Inflammatory macrophage treated with lipopolysaccharide for 1 hour (primary cell): ENCODE measurements around the gene ESR1.
"Not testable (repeated sequence)": the region's sequence is repeated elsewhere in the genome, so short reads cannot be mapped to it uniquely, and the experiment has no call there.

Source experiments
- DNase-seq, 2 donors: peaks; one replicate each; pipeline ENCODE4 v3.0.0-alpha.2; 2020 to 2022

The ESR1 gene

DNA sequence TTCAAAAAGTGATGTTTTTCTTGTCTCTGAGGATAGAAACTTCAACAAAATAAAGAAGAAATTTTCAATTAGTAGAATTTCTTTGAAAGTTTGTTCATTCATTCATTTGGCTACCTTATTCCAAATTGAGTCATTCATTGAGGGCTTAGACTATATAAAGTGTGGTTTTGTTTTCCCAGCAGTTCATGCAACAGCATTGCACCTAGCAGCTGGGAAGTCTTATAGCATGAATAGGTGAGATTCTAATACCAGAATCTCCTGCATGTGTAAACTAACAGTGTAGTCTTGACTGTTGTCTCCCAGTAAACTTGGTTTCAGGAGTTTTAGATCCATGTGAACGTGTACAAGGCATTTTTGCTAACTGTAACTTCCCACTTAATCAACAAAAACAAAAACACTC is 7.1 kb downstream of the ESR1 start:
- no peak for DNase-seq

DNA sequence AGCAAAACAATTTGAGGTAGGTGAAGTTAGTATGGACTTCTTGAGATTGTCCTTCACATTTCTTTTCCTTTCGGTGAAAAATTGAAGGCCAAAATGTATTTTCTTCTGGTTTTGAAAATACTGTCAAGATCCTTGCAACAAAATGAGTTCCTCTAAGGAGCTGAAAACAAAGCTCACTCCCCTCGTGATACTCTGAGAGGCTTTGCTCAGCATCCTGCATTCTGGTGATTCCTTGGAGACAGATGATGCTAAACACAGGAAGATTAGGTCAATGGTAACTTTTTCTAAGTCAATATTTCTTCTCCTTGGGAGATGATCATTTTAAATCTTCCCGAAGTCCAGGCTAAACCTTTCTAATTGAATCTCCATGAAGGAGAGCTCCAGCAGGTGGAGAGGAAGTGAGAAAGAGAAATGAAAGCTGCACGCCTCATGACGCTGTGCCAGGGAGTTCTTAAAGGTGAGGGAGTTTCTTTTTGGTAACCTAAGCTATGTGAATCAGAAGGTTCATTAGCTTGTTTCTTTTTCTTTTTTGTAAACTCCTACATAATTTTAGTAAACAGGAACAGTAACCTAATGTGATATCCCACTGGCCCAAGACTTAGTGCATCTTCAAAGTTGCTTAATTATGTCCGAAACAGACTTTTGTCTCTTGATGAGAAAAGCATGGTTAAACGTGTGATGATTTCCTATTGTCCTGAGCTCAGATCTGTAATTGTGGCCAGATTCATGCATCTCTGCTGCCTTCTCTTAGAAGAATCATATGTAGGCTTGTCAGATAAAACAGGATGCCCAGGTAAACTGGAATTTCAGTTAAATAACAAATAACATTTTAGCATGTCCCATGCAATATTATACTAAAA is 15.0 kb downstream of the ESR1 start:
- DNase-seq, result no peak

DNA sequence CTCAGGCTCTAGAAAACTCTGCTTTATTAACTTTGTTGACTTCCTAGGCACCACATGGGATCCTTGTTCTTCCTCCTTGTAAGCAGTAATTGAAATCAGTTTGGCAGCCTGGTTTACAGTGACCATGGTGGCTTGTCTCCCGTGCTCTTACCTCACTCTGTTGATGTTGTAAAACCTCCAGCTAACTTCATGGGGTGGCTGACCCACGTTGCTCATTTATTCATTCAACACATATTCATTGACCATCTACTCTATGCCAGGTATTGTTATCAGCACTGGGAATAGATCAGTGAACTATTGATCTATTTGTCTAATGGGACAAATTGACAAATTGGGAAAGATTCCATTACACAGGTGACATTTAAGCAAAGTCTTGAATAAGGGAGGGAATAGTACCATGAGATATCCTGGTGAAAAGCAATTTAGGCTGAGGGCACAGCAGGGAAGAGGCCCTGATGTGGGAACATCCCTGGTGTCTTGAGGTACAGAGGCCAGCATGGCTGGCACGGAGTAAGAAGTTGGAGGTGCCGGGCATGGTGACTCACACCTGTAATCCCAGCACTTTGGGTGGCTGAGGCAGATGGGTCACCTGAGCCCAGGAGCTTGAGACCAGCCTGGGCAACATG is 19.1 kb downstream of the ESR1 start:
- no peak for DNase-seq

DNA sequence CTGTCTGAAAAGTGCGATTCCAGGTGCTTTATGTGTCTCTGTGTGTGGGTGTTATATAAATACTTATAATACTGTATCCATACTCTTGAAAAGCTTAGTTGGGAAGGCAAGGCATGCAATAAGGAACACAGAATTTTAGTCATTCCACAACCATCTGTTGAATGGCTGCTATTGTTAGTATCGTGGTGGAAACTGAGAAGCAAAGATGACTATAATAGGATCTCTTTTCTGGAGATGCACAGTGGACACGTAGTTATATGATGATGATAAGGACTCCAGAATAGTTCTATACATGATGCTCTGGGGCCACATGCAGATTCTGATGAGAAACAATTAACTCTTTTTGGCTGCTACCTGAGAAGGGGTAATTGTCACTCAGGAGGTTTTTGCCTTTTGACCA is 25.2 kb downstream of the ESR1 start:
- DNase-seq, result no peak

DNA sequence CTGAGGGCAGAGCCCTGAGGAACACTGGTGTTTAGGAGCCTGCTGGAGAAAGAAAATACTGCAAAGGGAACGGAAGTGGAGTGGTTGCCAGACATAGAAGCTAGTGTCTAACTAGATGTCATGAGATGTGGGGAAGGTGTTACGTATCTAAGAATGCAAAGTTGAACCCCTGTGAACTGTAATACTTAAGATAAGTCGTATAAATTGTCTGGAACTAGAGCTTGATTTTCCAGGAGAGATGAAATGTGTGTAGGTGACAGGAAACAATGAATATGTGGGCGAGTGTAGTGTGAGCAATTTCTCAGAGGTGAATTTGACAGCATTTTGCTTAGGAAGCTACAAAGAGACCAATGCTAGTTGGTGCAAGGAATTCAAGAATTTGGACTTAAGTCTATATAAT is 27.9 kb downstream of the ESR1 start:
- DNase-seq, result no peak

DNA sequence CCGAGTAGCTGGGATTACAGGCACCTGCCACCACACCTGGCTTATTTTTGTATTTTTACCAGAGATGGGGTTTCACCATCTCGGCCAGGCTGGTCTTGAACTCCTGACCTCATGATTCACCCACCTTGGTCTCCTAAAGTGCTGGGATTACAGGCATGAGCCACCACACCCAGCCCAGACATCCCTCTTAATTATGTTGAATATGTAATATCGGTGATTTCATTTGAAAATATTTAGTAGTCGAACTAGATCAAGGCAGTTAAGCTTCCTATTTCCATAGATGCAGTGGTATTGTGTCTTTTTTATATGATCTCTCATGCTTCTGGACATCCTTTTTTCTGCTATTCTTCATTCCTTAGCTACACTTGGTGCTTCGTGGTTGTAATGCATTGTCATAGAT is 29.7 kb downstream of the ESR1 start:
- DNase-seq, result no peak

DNA sequence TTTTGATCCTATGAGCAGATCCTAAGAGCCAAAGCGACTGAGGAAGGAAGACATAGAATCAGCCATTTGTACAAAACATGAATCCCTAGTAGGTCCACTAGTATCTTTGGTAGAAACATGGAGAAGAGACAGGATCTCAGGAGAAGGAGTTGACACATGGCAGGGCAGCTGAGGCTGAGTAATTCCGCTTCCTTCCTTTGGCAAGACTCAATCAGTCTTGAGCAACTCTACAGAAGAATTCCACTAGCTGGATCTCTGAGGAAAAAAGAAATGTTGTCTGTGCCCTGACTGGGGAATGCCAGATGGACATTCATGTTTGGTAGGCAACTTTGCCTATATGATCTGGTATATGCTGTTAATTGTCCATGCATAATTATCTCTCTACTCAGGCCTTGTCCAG is 35.3 kb downstream of the ESR1 start:
- DNase-seq, result peak; percentile 16 to 25

DNA sequence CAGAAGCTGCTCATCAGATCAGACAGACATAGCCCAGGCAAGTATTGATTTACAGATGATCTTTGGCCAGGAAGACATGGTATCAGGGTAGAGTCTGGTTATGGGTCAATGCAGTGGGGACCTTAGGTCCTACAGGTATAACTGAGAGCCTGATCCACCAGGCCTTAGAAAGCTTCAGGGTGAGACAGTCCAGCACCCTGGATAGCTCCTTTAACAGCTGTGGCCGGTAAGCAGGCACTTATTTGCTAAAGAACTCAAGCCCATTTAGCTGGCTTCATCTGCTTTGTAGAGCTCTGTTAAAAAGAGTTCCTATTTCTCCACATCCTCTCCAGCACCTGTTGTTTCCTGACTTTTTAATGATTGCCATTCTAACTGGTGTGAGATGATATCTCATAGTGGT is 39.6 kb downstream of the ESR1 start:
- no peak for DNase-seq

DNA sequence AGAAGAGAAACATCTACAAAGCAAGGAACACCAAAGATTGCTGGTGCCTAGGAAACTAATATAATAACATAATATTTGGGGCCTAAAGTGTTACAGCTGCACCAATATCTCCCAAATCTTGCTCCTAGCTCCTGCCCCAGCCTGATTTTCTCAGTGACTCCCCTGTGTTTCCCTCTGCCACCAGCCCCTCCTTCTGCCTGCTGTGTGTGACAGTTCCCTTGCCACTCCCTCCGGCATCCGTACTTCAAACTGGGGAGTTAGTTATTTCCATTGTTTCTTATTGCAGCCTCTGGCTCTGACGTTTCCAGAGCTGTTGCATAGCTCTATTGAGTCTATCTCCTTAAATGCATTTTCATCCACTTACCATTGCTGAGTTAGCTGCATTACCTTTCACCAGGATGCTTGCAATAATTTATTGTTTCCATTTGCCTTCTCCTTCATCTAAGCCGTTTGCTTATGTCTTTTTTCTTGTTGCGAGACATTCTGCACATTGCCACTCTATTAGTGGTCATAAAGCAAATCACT is 43.1 kb downstream of the ESR1 start:
- no peak for DNase-seq

DNA sequence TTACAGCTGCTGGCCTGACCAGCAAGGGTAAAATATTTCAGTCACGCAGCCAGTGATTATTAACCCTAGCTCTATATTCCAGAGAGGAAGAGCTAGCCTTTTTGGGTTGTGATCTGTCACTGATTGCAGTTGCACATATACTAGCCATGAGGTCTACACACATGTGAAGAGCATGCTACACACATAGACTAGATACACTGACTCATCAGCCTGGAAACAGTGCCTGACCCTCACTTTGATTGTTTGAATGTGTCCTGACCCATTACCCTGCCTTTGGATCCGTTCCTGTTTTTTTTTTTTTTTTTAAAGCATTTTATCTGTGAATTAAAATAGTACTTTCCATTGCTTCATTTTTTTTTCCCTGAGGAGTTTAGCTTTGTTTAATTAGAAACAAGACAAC is 50.8 kb downstream of the ESR1 start:
- DNase-seq, result no peak

DNA sequence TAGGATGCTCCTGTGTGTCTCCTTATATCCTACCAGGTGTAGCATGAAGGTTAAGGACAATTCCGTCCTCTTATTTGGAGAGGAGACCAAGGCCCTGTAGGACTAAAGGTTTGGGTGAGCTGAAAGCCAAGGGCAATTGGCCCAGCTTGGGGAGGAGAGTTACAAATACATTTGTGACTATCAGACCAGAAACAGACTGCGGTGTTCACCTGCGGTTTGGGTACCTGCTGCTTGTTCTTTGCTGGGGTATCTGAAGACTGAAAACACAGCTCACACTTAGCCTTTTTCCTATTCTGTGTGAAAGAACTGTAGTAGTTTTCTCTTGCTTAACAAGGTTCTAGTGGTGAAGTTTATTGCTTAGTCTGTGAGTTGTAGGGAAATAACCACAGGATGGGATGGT is 55.0 kb downstream of the ESR1 start:
- no peak for DNase-seq

DNA sequence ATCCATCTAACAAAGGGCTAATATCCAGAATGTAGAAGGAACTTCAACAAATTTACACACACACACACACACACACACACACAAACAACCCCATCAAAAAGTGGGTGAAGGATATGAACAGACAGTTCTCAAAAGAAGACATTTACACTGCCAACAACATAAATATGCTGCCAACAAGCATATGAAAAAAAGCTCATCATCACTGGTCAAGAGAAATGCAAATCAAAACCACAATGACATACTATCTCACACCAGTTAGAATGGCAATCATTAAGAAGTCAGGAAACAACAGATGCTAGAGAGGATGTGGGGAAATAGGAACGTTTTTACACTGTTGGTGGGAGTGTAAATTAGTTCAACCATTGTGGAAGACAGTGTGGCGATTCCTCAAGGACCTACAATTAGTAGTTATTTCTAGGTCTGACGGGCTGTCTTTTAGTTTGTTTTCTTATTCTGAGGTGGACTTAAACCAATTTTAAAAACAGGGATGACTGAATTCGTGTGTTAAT is 59.9 kb downstream of the ESR1 start:
- DNase-seq, result not testable (repeated sequence)

DNA sequence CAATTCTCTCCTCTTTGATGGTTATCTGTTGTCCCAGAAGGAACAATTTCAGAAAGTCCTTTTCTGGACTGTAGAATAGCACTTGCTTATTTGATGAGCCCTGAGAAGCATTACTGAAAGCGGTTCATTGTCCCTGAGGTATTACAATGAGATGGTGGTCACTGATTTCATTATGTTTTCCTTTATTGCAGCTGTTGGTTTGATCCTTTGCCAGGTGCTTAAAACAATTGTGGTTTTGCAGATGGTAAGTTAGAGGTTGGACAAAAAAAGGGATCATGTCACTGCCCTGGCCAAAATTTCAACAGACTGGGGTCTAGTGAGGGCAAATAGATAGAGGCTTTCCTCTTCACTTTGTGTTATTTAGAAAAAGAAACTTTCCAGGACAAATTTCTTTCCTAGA is 61.9 kb downstream of the ESR1 start:
- no peak for DNase-seq

DNA sequence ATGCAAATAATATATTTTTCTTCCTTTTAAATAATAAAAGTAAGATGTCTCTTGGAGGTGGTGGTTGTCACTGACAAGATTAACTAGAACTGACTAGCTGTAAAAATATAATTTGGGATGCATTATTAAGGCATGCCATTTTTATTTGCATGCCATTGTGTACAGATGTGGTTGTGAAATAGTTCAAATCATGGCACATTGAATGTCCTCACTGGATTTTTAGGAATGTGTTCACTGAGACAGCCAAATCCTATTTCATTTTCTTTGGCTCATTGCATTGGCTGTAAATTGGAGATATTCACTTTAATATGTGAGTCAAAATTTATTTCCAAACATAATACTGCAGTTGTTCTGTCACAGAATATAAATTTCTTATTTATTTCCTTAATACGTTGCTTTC is 62.3 kb downstream of the ESR1 start:
- no peak for DNase-seq

DNA sequence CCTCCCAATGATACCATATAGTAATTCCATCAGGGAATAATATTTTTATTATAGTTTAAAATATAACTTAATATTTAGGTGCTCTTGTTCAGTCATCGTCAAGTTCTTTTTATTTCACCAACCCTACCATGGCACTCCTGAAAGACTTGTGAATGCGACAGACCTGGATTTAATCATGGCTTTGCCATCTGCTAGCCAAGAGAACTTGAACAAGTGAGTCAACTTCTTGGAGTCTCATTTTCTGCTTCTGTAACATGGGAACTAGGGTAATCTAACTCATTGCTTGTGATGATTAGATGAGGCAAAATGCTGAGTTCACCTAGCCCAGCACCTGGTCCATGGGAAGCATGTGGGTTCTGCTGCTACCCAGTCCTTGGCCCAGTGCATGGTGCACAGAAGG is 62.9 kb downstream of the ESR1 start:
- DNase-seq, result no peak

DNA sequence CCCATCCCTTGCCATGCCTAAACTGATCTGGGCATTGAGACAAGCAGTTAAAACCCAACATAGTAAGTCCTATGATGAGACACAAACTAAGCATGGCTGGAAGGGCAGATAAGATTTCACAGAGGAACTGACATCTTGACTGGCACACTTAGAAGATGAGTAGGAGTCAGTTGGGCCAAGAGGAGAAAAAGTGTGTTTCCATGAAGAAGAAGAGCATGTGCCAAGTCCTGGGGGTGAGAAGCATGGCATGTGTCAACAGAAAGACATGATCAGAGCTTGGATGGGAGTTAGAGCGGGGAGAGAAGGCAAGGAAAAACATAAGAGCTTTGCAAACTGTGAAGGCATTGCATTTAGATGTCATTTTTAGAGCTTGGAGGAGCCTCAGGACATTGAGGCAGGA is 68.0 kb downstream of the ESR1 start:
- DNase-seq, result no peak

DNA sequence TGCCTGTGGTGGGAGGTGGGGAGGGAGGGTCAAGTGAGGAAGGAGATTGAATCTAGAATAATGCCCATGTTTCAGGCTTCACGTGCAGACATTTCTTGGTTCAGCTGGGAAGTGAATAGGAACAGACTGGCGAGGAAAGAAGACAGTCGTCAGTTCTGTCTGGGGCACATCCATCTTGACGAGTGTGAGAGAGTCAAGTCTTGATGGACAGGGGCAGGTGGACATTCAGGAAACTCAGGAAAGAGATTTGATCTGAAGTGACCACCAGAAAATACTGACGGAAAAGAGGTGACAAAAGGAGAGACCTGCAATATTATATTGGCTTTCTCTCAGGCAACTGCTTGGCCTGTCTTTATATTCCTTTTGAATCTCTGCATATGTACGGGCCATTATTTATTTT is 68.6 kb downstream of the ESR1 start:
- DNase-seq, result no peak

DNA sequence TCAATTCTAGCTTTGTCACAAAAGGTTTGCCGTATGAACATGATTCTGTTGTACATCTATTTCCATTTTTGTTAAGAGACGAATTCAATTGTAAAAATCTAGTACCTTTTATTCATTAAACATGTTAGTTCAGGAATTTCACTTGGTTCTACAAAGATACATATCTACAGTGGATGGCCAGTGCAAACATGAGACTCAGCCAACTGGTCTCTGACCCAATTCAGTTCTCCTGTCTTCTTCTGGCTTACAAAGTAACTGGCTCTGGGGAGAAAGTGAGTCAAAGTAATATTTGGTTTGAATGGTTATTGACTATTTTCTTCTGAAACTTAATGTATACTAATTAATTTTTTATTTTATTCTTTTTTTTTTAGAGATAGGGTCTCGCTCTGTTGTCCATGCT is 70.0 kb downstream of the ESR1 start:
- no peak for DNase-seq

DNA sequence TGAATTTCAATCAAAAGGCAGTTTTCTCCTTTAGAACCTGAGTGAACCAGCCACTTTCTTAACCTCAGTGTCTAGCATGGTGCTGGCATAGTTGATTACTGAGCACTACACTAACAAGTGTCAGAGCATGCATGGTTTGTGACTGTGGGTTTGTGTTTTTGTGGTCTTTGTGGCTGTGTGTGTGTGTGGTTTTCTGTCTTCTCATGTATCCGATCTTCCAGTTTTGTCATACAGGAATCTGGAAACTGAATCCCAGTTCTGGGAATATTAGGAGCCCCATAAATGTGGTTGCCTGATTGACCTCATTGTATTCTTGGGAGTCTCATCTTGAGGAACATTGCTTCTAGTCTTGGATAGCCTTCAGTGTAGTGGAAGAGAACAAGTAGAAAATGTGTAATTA is 73.7 kb downstream of the ESR1 start:
- no peak for DNase-seq

DNA sequence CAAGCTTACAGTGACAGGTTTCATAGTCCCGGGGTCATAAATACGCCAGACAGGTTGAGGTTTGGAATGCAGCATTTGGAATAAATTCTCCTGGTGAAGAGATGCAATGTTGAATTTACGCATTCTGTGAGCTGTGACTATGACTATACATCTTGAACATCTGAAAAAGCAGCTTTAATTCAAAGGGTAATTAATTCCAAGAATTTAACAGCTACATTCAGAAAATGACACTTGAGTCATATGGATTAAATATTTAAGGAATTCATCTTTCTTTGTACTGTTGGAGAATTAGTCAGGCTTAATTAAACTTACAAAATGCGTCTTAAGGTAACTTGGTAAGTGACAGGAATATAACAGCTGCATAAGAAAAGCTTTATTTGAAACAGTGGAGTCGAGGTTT is 74.7 kb downstream of the ESR1 start:
- DNase-seq, result no peak

DNA sequence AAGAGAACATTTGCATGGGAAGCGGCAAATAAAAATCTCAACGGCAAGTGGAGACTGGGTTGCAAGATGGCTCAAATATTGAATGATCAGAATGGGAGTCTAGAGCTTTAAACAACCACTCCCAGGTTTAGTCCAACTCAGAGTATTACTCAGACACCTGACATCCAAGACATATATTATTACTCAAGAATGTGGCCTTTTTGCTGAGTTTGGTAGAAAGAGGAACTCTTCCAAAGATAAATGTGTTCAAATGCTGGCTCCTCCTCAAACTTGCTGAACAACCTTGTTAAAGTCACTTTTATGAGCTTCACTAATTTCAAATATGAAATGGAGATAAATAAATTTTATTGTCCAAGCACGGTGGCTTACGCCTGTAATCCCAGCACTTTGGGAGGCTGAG is 77.8 kb downstream of the ESR1 start:
- no peak for DNase-seq

DNA sequence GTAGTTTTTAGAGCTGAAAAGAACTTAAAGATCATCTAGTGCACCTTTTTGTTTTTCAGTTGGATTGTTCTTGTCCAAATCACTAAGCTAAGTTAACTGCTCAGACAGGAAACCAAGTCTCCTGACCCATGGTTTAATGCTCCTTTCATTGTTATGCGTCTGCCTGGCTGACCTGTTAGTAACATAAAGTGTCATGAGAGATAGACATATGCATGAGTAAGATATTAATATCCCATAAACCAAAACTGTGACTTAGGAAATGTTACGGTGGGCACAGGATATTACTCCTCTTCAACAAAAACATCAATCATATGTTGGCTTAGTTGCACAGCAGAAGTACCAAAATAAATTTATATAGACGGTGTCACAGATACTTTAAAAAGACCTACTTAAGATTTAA is 84.0 kb downstream of the ESR1 start:
- DNase-seq, result no peak

DNA sequence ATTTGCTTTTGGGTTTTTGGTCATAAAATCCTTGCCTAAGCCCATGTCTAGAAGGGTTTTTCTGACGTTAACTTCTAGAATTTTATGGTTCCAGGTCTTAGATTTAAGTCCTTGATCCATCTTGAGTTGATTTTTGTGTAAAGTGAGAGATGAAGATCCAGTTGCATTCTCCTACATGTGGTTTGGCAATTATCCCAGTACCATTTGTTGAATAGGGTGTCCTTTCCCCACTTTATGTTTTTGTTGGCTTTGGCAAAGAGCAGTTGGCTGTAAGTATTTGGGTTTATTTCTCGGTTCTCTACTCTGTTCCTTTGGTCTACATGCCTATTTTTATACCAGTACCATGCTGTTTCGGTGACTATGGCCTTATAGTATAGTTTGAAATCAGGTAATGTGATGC is 86.9 kb downstream of the ESR1 start:
- DNase-seq, result not testable (repeated sequence)

DNA sequence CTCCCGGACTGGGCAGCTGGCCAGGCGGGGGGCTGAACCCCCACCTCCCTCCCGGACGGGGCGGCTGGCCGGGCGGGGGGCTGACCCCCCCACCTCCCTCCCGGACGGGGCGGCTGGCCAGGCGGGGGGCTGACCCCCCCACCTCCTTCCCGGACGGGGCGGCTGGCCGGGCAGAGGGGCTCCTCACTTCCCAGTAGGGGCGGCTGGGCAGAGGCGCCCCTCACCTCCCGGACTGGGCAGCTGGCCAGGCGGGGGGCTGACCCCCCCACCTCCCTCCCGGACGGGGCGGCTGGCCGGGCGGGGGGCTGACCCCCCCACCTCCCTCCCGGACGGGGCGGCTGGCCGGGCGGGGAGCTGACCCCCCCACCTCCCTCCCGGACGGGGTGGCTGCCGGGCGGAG is 91.7 kb downstream of the ESR1 start:
- not testable (repeated sequence) for DNase-seq
